Mucosa of rectum (tissue), 2 donors: ENCODE data around the gene SCYL1.

Experiments
- H3K27ac ChIP-seq, 2 donors: one replicate each; pipeline ENCODE4 v1.7.0; 2013; ENCODE audit warnings: inconsistent platforms in 2 of 2, low read depth in 2 of 2, low read length in 2 of 2
- H3K27me3 ChIP-seq, 2 donors: one replicate each; pipeline ENCODE4 v1.7.0; 2013; ENCODE audit warnings: low read length in 2 of 2; ENCODE audit not compliant: control insufficient read depth in 2 of 2, insufficient read depth in 2 of 2
- H3K36me3 ChIP-seq, 2 donors: one replicate each; pipeline ENCODE4 v1.7.0; 2013; ENCODE audit warnings: low read length in 2 of 2; ENCODE audit not compliant: control insufficient read depth in 2 of 2, insufficient read depth in 2 of 2
- H3K4me1 ChIP-seq, 2 donors: one replicate each; pipeline ENCODE4 v1.7.0; 2013; ENCODE audit warnings: low read length in 2 of 2, mild to moderate bottlenecking in 1 of 2; ENCODE audit not compliant: control insufficient read depth in 2 of 2, insufficient read depth in 2 of 2
- H3K4me3 ChIP-seq, 2 donors: one replicate each; pipeline ENCODE4 v1.7.0; 2013; ENCODE audit warnings: low read length in 2 of 2
- H3K9ac ChIP-seq, 2 donors: one replicate each; pipeline ENCODE4 v1.7.0; 2013; ENCODE audit warnings: low read length in 2 of 2, low read depth in 1 of 2, mild to moderate bottlenecking in 1 of 2
- H3K9me3 ChIP-seq, 2 donors: one replicate each; pipeline ENCODE4 v1.7.0; 2013; ENCODE audit warnings: low read length in 2 of 2; ENCODE audit not compliant: control insufficient read depth in 2 of 2
- donor health status: healthy.
- donor health status: Normal muscosa, but diverticular disease.

Gene SCYL1

GRCh38 chr11:65554842-65555430, 30.1 kb downstream of the SCYL1 start:
- H3K9me3 ChIP-seq: no peaks in the 10 kb centered on the region
- H3K27me3 ChIP-seq: no peaks in the 10 kb centered on the region
- peaks cover 0 to 3% of the 10 kb centered on the region in 2 donors for H3K36me3 ChIP-seq
- H3K4me3 ChIP-seq: no peak overlapping the region
- H3K9ac ChIP-seq: no peak overlapping the region
- H3K4me1 ChIP-seq: peaks cover 37 to 38% of the 10 kb centered on the region in 2 donors
- H3K27ac ChIP-seq: no peak overlapping the region

- Histone ChIP-seq H3K4me3 (no peak overlapping the region), H3K27ac (no peak overlapping the region), H3K9me3 (no peaks in the 10 kb centered on the region), H3K9ac (no peak overlapping the region), H3K4me1 (peaks cover 45 to 46% of the 10 kb centered on the region in 2 donors), H3K36me3 (peaks cover 0 to 3% of the 10 kb centered on the region in 2 donors), H3K27me3 (no peaks in the 10 kb centered on the region)
Observed at GRCh38 chr11:65555693-65556231, 30.9 kb downstream of the SCYL1 start.

GRCh38 chr11:65556470-65557279, 31.8 kb downstream of the SCYL1 start:
- H3K36me3 ChIP-seq: peaks cover 0 to 3% of the 10 kb centered on the region in 2 donors
- H3K9me3 ChIP-seq: no peaks in the 10 kb centered on the region
- peak overlapping the region in 1 of 2 donors; percentile 83 for H3K27ac ChIP-seq
- H3K9ac ChIP-seq: peak overlapping the region in 1 of 2 donors; percentile 49
- H3K27me3 ChIP-seq: no peaks in the 10 kb centered on the region
- H3K4me1 ChIP-seq: peaks cover 40 to 41% of the 10 kb centered on the region in 2 donors
- H3K4me3 ChIP-seq: peak overlapping the region; percentile 21 to 43

GRCh38 chr11:65557280-65558001, 32.6 kb downstream of the SCYL1 start:
- H3K27ac ChIP-seq: peak overlapping the region in 1 of 2 donors; percentile 83
- peaks cover 32 to 35% of the 10 kb centered on the region in 2 donors for H3K4me1 ChIP-seq
- H3K9me3 ChIP-seq: no peaks in the 10 kb centered on the region
- no peaks in the 10 kb centered on the region for H3K36me3 ChIP-seq
- no peaks in the 10 kb centered on the region for H3K27me3 ChIP-seq
- peak overlapping the region in 1 of 2 donors; percentile 49 for H3K9ac ChIP-seq
- H3K4me3 ChIP-seq: peak overlapping the region; percentile 21 to 43

GRCh38 chr11:65558002-65558929, 33.4 kb downstream of the SCYL1 start, which contains the start of gene LTBP3:
TSS of gene LTBP3 (minus strand) at chr11:65558359. CDS start at chr11:65557959, 400 bp downstream.
- H3K36me3 ChIP-seq: no peaks in the 10 kb centered on the region
- H3K4me1 ChIP-seq: peaks cover 29 to 31% of the 10 kb centered on the region in 2 donors
- peak within 1 kb of the TSS; percentile 56 to 83 for H3K9ac ChIP-seq
- H3K27ac ChIP-seq: peak within 1 kb of the TSS; percentile 70 to 83
- peak within 1 kb of the TSS; percentile 43 to 67 for H3K4me3 ChIP-seq
- no peaks in the 10 kb centered on the region for H3K9me3 ChIP-seq
- no peaks in the 10 kb centered on the region for H3K27me3 ChIP-seq

- peak overlapping the region; percentile 56 to 83 for H3K9ac ChIP-seq
- peak overlapping the region; percentile 42 to 67 for H3K4me3 ChIP-seq
- no peaks in the 10 kb centered on the region for H3K36me3 ChIP-seq
- peak overlapping the region; percentile 70 to 83 for H3K27ac ChIP-seq
- H3K27me3 ChIP-seq: no peaks in the 10 kb centered on the region
- peaks cover 26 to 29% of the 10 kb centered on the region in 2 donors for H3K4me1 ChIP-seq
- no peaks in the 10 kb centered on the region for H3K9me3 ChIP-seq
Observed at GRCh38 chr11:65558930-65559509, 34.1 kb downstream of the SCYL1 start.

GRCh38 chr11:65559535-65559934, 34.7 kb downstream of the SCYL1 start:
- no peaks in the 10 kb centered on the region for H3K9me3 ChIP-seq
- no peaks in the 10 kb centered on the region for H3K27me3 ChIP-seq
- no peak overlapping the region for H3K4me3 ChIP-seq
- H3K9ac ChIP-seq: no peak overlapping the region
- peak overlapping the region in 1 of 2 donors; percentile 83 for H3K27ac ChIP-seq
- H3K36me3 ChIP-seq: no peaks in the 10 kb centered on the region
- H3K4me1 ChIP-seq: peaks cover 24 to 29% of the 10 kb centered on the region in 2 donors

- Histone ChIP-seq H3K27ac (peak overlapping the region; percentile 16 to 52), H3K9ac (peak overlapping the region in 1 of 2 donors; percentile 32), H3K27me3 (no peaks in the 10 kb centered on the region), H3K4me1 (peaks cover 24 to 29% of the 10 kb centered on the region in 2 donors), H3K36me3 (no peaks in the 10 kb centered on the region), H3K4me3 (no peak overlapping the region), H3K9me3 (no peaks in the 10 kb centered on the region)
Observed at GRCh38 chr11:65559951-65560537, 35.2 kb downstream of the SCYL1 start.
